HUES6 (cell line): ENCODE measurements around the gene APOB.

Experiments
- H3K27ac ChIP-seq: 2 replicates; pipeline ENCODE4 v1.7.0; 2013; ENCODE audit warnings: low read depth, mild to moderate bottlenecking, low read length, inconsistent platforms
- H3K27me3 ChIP-seq: 2 replicates; pipeline ENCODE4 v1.6.1; 2013; ENCODE audit warnings: low read length; ENCODE audit not compliant: control insufficient read depth, insufficient read depth
- H3K36me3 ChIP-seq: 2 replicates; pipeline ENCODE4 v1.6.1; 2013; ENCODE audit warnings: low read length; ENCODE audit not compliant: control insufficient read depth, insufficient read depth
- H3K4me1 ChIP-seq: 2 replicates; pipeline ENCODE4 v1.6.1; 2013; ENCODE audit warnings: low read length; ENCODE audit not compliant: control insufficient read depth, insufficient read depth
- H3K4me3 ChIP-seq: 2 replicates; pipeline ENCODE4 v1.5.1; 2013; ENCODE audit warnings: low read depth, low read length
- H3K9ac ChIP-seq: one replicate; pipeline ENCODE4 v1.6.1; 2013; ENCODE audit warnings: mild to moderate bottlenecking, low read length
- H3K9me3 ChIP-seq: 2 replicates; pipeline ENCODE4 v1.6.1; 2013; ENCODE audit warnings: low read depth, low read length; ENCODE audit not compliant: control insufficient read depth, insufficient read depth

The APOB gene

GRCh38 chr2:20984408-20984807 lies 59.5 kb downstream of the APOB start:
- no peak overlapping the region for H3K9ac ChIP-seq
- no peaks in the 10 kb centered on the region; the same call in 1 of the 2 replicates for H3K27me3 ChIP-seq
- no peak overlapping the region for H3K4me3 ChIP-seq
- H3K27ac ChIP-seq, result no peak overlapping the region
- H3K4me1 ChIP-seq, result peaks cover 13% of the 10 kb centered on the region; the same call in 1 of the 2 replicates
- H3K9me3 ChIP-seq, result no peaks in the 10 kb centered on the region
- H3K36me3 ChIP-seq, result no peaks in the 10 kb centered on the region

- H3K9me3 ChIP-seq, result no peaks in the 10 kb centered on the region
- no peaks in the 10 kb centered on the region; the same call in 1 of the 2 replicates for H3K27me3 ChIP-seq
- H3K27ac ChIP-seq, result no peak overlapping the region
- H3K36me3 ChIP-seq, result no peaks in the 10 kb centered on the region
- H3K4me3 ChIP-seq, result no peak overlapping the region
- H3K4me1 ChIP-seq, result peaks cover 9% of the 10 kb centered on the region; the same call in 1 of the 2 replicates
- no peak overlapping the region for H3K9ac ChIP-seq
Measured at GRCh38 chr2:20983844-20984243, 60.0 kb downstream of the APOB start.

DNA sequence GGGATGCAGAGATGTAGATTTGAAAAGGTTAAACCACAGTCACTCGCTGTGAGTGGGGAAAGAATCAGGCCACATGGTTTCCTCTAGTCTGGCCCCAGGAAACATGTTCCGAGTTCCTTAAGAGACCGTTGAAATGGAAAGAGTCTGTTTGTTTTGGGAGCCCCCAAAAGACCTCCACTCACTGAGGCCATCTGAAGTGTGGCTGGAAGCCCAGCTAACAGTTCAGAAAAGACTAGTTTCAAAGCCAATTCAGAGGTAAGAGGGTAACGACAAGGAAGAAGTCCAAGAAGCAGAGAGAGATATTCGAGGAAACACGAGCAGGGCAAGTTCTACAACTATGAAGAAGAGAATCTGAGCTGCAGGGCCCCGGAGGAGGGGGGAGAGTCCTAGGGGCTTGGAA lies 61.0 kb downstream of the APOB start:
- peaks cover 9% of the 10 kb centered on the region; the same call in 1 of the 2 replicates for H3K4me1 ChIP-seq
- no peaks in the 10 kb centered on the region for H3K9me3 ChIP-seq
- no peak overlapping the region for H3K4me3 ChIP-seq
- H3K27ac ChIP-seq, result no peak overlapping the region
- H3K36me3 ChIP-seq, result no peaks in the 10 kb centered on the region
- H3K9ac ChIP-seq, result no peak overlapping the region
- H3K27me3 ChIP-seq, result no peaks in the 10 kb centered on the region; the same call in 1 of the 2 replicates

DNA sequence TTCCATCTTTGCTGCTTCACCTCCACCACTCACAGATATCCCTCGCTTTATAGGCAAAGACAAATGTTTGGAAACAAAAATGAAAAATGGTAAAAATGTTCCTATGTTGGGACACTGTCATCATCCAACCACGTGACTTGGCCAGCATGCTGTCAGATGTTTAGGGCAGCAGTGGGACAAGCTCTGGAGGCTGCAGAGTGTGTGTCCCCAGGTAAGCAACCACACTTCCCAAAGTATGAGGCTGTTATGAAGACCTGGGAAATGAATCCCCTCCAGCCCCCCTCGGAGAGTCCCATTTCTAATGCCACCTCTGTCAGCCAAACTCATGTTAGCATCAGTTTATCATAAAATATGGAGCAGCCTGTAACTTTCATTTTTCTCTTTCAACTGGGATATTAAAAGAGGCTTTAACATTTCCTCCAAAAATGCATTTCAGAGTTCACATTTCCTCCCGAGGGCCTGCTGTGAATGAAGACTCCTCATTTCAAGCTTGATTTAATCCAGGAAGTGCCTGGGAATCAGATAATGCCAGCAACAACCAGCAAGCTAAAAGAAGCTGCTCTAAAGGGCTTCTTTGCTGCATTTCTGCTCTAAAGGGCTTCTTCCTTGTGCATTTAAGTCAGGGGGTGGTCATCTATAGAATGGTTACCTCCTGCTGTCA lies 66.2 kb downstream of the APOB start:
- no peaks in the 10 kb centered on the region for H3K36me3 ChIP-seq
- no peak overlapping the region for H3K9ac ChIP-seq
- H3K4me3 ChIP-seq, result no peak overlapping the region
- H3K4me1 ChIP-seq, result no peaks in the 10 kb centered on the region
- H3K9me3 ChIP-seq, result no peaks in the 10 kb centered on the region
- H3K27me3 ChIP-seq, result no peaks in the 10 kb centered on the region; the same call in 1 of the 2 replicates
- no peak overlapping the region for H3K27ac ChIP-seq

- Histone ChIP-seq H3K4me3 (no peak overlapping the region), H3K9me3 (no peaks in the 10 kb centered on the region), H3K9ac (no peak overlapping the region)
Measured at GRCh38 chr2:20976527-20976926, 67.3 kb downstream of the APOB start.

GRCh38 chr2:20972792-20973565 lies 70.9 kb downstream of the APOB start:
- Histone ChIP-seq H3K9me3 (no peaks in the 10 kb centered on the region), H3K4me3 (no peak overlapping the region), H3K27ac (no peak overlapping the region), H3K36me3 (no peaks in the 10 kb centered on the region), H3K27me3 (no peaks in the 10 kb centered on the region; the same call in 1 of the 2 replicates), H3K4me1 (no peaks in the 10 kb centered on the region), H3K9ac (no peak overlapping the region)

More at GRCh38 chr2:20976527-20976926, 67.3 kb downstream of the APOB start:
- H3K4me1 ChIP-seq, result no peaks in the 10 kb centered on the region
- H3K36me3 ChIP-seq, result no peaks in the 10 kb centered on the region
- no peaks in the 10 kb centered on the region; the same call in 1 of the 2 replicates for H3K27me3 ChIP-seq
- H3K27ac ChIP-seq, result no peak overlapping the region

DNA sequence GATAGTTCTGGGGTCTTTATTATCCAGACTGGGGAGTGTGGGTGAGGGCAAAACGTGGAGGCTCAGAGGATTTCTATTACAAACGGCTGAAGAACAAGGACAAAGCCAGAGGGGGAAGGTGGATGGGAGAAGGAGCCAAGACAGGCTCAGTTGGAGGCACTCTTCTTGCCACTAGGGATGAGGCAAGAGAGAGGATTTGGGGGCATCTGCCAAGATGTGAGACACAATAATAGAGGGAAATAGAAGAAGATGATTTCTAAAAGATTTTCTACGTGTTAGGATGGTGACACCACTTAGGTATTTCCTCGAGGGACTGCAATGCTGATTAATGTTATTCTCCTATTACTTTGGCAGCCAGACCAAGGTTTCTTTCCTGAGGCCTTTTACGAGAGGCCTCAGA lies 71.8 kb downstream of the APOB start:
- Histone ChIP-seq H3K9me3 (no peaks in the 10 kb centered on the region), H3K36me3 (no peaks in the 10 kb centered on the region), H3K9ac (no peak overlapping the region), H3K4me3 (no peak overlapping the region), H3K27ac (no peak overlapping the region), H3K4me1 (no peaks in the 10 kb centered on the region), H3K27me3 (no peaks in the 10 kb centered on the region; the same call in 1 of the 2 replicates)

GRCh38 chr2:20970068-20970467 lies 73.8 kb downstream of the APOB start:
- Histone ChIP-seq H3K27ac (no peak overlapping the region), H3K9ac (no peak overlapping the region), H3K4me1 (no peaks in the 10 kb centered on the region), H3K36me3 (no peaks in the 10 kb centered on the region), H3K27me3 (peaks cover 3% of the 10 kb centered on the region; the same call in 1 of the 2 replicates), H3K4me3 (no peak overlapping the region), H3K9me3 (no peaks in the 10 kb centered on the region)

DNA sequence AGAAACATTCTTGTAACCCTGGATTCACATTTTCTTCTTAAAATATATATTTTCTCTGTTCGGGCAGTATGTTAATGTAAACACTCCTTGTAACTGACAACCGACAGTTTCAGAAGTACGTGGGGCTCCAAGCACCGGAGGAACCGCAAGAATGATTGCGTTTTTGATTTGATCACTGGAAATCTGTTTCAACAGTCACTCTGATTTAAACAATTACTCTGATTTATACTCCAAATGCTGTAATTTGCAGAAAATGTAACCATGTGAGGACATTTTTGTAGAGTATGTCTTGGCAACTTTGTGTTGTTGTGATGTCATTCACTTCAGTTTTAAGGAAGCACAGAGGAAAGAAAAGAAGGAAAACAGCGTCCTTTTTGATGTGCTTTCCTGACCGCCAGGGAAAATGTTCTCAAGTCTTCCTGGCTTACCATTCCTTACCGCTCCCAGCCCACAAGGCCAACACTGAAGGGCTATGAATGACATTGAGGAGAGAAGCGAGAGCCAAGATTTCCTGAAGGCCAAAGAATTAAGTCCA lies 77.7 kb downstream of the APOB start:
- Histone ChIP-seq H3K9me3 (no peaks in the 10 kb centered on the region), H3K27me3 (peaks cover 3% of the 10 kb centered on the region; the same call in 1 of the 2 replicates), H3K36me3 (no peaks in the 10 kb centered on the region), H3K4me3 (no peak overlapping the region), H3K27ac (no peak overlapping the region), H3K9ac (no peak overlapping the region), H3K4me1 (no peaks in the 10 kb centered on the region)

DNA sequence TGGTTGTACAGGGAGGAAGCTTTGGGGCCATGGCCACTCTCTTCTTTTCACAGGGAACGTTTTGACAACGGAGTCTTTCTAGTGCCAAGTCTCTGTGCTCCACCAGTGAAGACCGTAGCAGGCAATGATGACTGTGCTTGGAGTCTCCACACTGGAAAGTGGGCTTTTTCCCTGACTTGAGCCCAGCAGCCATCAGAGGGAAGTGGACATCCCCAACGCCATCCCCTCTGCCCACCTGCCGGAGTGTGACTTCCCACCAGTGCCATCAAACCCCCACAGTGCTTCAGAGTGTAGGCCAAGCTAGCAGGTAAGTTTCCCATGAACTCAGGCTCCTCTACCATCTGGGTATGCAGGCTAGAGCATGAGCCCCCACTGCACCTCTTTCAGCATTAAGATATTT lies 78.7 kb downstream of the APOB start:
- H3K27ac ChIP-seq, result no peak overlapping the region
- H3K36me3 ChIP-seq, result no peaks in the 10 kb centered on the region
- peaks cover 3% of the 10 kb centered on the region; the same call in 1 of the 2 replicates for H3K27me3 ChIP-seq
- H3K4me1 ChIP-seq, result no peaks in the 10 kb centered on the region
- no peak overlapping the region for H3K9ac ChIP-seq
- no peak overlapping the region for H3K4me3 ChIP-seq
- H3K9me3 ChIP-seq, result no peaks in the 10 kb centered on the region

DNA sequence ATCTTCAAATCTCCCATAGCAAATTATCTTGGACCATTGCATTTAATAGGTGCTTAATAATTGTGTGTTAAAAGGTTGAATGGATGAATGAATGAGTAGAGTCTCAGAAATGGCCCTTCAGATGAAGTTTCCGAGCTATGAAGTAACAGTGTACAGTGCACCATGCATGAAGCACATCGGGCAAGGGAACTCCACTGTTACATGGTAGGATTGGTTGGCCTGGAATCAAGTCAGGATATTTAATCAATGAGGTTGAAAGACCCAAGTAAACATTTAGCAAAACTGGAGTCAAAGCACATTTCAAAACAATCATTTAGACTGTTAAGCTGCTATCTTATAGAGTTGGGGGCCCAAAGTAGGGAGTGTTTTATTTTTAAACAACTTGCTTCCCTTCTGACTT lies 80.0 kb downstream of the APOB start:
- Histone ChIP-seq H3K27me3 (peaks cover 3% of the 10 kb centered on the region; the same call in 1 of the 2 replicates), H3K9me3 (no peaks in the 10 kb centered on the region), H3K4me1 (no peaks in the 10 kb centered on the region)

More for the DNA sequence above, 80.0 kb downstream of the APOB start:
- Histone ChIP-seq H3K36me3 (no peaks in the 10 kb centered on the region), H3K4me3 (no peak overlapping the region), H3K9ac (no peak overlapping the region), H3K27ac (no peak overlapping the region)
